ENCODE results near the gene ARIH2.

The ARIH2 gene

DNA sequence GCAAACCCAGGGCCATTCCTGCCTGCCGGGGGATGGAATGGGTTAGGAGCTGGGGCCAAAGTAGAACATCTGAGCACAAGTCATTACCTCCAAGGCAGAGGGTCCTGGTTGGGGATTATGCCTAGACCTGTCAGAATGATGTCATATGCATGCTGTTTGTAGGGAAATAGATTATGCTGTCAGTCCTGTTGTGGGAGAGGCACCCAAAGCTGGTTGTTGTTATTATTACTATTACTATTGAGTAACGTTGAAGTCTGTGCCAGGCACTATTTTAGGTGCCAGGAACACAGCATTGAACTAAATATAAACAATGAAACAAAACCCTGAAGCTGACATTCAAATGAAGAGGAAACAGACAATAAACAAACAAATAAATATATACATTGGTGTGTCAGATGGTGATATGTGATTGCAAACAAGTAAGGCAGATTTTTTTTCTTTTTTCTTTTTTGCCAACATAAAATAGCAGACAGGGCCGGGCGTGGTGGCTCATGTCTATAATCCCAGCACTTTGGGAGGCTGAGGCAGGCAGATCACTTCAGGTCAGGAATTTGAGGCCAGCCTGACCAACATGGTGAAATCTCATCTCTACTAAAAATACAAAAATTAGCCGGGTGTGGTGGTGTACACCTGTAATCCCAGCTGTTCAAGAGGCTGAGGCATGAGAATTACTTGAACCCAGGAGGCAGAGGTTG, 73.4 kb downstream of the ARIH2 start:
- Histone ChIP-seq H3K36me3 (ENCODE audit: control insufficient read depth in 1 of 2, insufficient read depth in 2 of 2, low read length in 2 of 2) (peaks cover 0 to 6% of the 10 kb centered on the region in 2 donors), H3K27me3 (ENCODE audit: low read depth, low read length) (no peaks in the 10 kb centered on the region), H3K4me3 (ENCODE audit: low read depth in 1 of 2, low read length in 2 of 2) (peak overlapping the region; percentile 89 to 97), H3K27ac (ENCODE audit: low read length) (no peak overlapping the region), H3K4me1 (ENCODE audit: control insufficient read depth in 1 of 2, insufficient read depth in 2 of 2, low read length in 2 of 2) (peaks cover 15 to 23% of the 10 kb centered on the region in 2 donors), H3K9me3 (ENCODE audit: control insufficient read depth in 1 of 2, low read length in 2 of 2) (no peaks in the 10 kb centered on the region)

DNA sequence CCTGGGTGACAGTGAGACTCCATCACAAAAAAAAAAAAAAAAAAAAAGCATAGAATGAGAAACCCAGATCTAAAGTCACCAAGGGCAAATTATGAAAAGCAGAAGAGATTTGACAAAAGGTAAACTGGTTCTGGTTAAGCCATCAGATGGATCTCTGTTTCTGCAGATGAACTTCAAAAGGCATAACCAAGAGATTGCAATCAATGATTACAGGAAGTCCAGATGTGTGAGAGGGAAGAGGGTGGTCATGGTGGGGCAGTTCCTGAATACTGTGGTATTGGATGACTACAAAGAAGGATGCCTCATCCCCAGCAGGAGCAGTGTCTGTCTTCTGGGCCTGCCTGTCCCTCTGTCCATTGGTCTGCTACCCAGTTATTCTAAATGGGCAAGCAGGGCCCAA, 75.2 kb downstream of the ARIH2 start:
- H3K9me3 ChIP-seq (ENCODE audit: control insufficient read depth in 1 of 2, low read length in 2 of 2), result no peaks in the 10 kb centered on the region
- H3K4me1 ChIP-seq (ENCODE audit: control insufficient read depth in 1 of 2, insufficient read depth in 2 of 2, low read length in 2 of 2), result peaks cover 15 to 22% of the 10 kb centered on the region in 2 donors
- peaks cover 0 to 6% of the 10 kb centered on the region in 2 donors for H3K36me3 ChIP-seq (ENCODE audit: control insufficient read depth in 1 of 2, insufficient read depth in 2 of 2, low read length in 2 of 2)
- H3K4me3 ChIP-seq (ENCODE audit: low read depth in 1 of 2, low read length in 2 of 2), result no peak overlapping the region
- no peak overlapping the region for H3K27ac ChIP-seq (ENCODE audit: low read length)
- H3K27me3 ChIP-seq (ENCODE audit: low read depth, low read length), result no peaks in the 10 kb centered on the region

DNA sequence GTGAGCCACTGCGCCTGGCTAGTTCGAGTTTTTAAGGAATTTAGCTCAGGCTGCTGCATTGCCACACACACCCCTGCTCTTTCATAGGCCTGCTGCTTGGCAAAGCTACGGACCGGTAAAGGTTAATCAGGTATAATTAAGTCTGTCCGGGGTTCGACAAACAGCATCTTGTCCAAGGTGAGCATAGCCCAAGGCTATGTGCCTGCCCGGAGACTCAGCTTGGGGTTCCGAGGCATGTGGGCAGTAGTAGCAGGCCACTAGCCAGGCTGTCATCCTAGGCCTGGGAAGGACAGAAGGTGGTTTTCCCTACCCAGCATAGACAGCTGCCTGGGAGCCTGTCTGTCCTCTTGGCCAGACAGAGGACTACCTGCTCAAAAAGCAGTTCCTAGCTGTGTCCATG, 78.0 kb downstream of the ARIH2 start:
- no peak overlapping the region for H3K27ac ChIP-seq (ENCODE audit: low read length)

DNA sequence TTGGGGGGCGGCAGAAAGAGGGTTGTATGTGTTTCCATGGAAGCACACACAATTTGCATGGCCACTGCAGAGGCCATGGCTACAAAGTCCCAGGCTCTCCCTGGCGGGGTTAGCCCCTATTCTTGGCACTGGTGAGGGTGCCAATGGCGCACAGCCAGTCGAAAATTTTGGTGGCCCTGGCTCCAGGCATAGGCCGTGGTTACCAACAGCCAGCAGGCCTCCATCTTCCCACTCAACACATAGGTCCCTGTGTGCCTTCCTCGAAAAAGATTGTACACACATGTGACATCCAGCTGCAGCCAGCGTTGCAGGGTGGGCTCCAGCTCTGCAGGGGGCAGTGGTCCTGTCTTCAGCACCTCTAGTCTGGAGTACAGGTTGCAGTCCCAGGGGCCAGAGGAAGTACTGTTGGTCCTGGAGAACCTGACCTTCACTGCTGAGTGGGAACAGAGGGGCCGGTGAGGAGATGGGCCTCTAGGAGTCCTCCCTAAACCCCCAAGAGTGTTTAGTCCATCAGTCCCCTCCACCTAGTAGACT, 78.5 kb downstream of the ARIH2 start:
- peaks cover 0 to 1% of the 10 kb centered on the region in 2 donors for H3K4me1 ChIP-seq (ENCODE audit: control insufficient read depth in 1 of 2, insufficient read depth in 2 of 2, low read length in 2 of 2)
- H3K9me3 ChIP-seq (ENCODE audit: control insufficient read depth in 1 of 2, low read length in 2 of 2), result no peaks in the 10 kb centered on the region
- no peaks in the 10 kb centered on the region for H3K27me3 ChIP-seq (ENCODE audit: low read depth, low read length)
- no peak overlapping the region for H3K27ac ChIP-seq (ENCODE audit: low read length)
- peaks cover 0 to 6% of the 10 kb centered on the region in 2 donors for H3K36me3 ChIP-seq (ENCODE audit: control insufficient read depth in 1 of 2, insufficient read depth in 2 of 2, low read length in 2 of 2)
- no peak overlapping the region for H3K4me3 ChIP-seq (ENCODE audit: low read depth in 1 of 2, low read length in 2 of 2)

More for the DNA sequence above, 78.0 kb downstream of the ARIH2 start:
- Histone ChIP-seq H3K4me1 (ENCODE audit: control insufficient read depth in 1 of 2, insufficient read depth in 2 of 2, low read length in 2 of 2) (peaks cover 4 to 7% of the 10 kb centered on the region in 2 donors), H3K9me3 (ENCODE audit: control insufficient read depth in 1 of 2, low read length in 2 of 2) (no peaks in the 10 kb centered on the region), H3K4me3 (ENCODE audit: low read depth in 1 of 2, low read length in 2 of 2) (no peak overlapping the region), H3K27me3 (ENCODE audit: low read depth, low read length) (no peaks in the 10 kb centered on the region), H3K36me3 (ENCODE audit: control insufficient read depth in 1 of 2, insufficient read depth in 2 of 2, low read length in 2 of 2) (peaks cover 0 to 6% of the 10 kb centered on the region in 2 donors)

DNA sequence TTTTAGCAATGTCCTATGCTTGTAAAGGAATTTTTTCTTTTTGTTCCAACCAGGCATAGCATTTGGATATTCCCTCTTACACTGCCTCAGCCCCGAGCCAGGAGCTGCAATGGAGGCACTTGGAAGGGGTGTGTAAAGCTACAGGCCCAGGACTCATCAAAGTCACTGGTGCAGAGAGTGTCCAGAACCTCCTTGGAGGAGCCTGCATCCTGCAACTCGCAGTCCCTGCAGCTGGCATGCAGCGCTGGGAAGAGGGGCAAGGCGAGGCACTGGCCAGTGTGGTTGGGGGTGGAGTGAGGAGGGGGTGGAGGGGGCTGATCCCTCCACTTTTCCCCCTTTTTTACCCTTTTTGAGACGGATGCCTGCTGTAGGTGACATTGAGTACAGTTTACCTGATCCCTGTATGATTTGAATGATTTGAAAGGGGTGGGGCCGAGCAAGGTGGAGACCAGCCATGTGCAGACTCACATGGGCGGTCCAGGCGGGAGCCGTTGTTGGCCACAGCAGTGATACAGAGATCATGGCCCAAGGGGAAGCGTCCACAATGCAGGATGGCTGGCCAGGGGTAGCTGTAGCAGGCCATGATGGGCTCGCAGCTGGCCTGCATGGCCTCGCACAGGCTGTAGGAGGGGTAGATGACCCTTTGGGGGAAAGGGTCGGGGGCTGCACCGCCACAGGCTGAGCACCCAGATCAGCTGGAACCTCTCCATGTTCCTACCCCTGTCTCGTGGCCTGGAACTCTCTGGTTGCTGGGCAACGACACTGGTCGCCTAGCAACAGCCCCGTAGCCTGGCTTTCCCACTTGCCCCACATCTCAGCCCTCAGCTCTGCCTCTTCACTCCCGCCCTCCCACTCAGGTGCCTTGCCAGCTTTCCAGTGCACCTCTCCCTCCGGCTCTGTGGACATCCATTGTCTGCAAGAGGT, 79.3 kb downstream of the ARIH2 start:
- no peaks in the 10 kb centered on the region for H3K4me1 ChIP-seq (ENCODE audit: control insufficient read depth in 1 of 2, insufficient read depth in 2 of 2, low read length in 2 of 2)
- no peak overlapping the region for H3K27ac ChIP-seq (ENCODE audit: low read length)
- H3K9me3 ChIP-seq (ENCODE audit: control insufficient read depth in 1 of 2, low read length in 2 of 2), result no peaks in the 10 kb centered on the region
- no peaks in the 10 kb centered on the region for H3K27me3 ChIP-seq (ENCODE audit: low read depth, low read length)
- H3K36me3 ChIP-seq (ENCODE audit: control insufficient read depth in 1 of 2, insufficient read depth in 2 of 2, low read length in 2 of 2), result peaks cover 0 to 6% of the 10 kb centered on the region in 2 donors
- no peak overlapping the region for H3K4me3 ChIP-seq (ENCODE audit: low read depth in 1 of 2, low read length in 2 of 2)

DNA sequence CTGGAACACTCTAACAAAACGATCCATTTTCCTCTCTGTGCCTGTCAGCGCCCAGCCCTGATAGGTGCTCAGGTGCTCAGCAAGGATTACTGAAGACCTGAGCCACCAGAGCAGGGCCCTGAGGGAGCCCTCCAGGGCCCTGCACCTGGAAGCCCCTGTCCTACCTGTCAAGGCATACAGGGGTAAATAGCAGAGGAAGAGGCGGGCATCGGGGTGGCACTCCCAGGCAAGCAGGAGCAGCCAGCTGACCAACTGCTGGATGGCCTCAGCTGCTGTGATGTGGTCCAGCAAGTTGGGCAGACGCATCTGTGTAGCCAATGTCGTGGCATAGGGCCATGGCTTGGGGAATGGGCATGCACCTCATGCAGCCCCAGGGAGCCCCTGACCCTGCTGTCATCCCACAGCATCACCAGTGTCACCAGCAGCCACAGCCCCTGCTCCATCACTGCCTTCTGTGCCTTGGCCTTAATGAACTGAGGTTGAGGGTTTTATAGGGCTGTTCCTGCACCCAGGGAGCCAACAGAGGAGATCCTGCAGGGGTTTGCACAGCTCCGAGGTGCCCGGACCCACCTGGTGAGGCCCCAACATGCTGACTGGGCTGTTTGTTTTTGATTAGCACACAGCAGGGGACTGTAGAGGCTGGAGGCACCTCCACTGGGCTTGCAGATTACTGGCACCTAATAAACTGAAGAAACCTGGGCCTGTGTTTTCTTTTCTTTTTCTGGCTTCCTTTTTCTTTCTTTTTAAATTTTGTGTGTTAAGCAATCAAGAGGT, 80.6 kb downstream of the ARIH2 start:
- Histone ChIP-seq H3K27me3 (ENCODE audit: low read depth, low read length) (no peaks in the 10 kb centered on the region), H3K4me1 (ENCODE audit: control insufficient read depth in 1 of 2, insufficient read depth in 2 of 2, low read length in 2 of 2) (no peaks in the 10 kb centered on the region), H3K36me3 (ENCODE audit: control insufficient read depth in 1 of 2, insufficient read depth in 2 of 2, low read length in 2 of 2) (peaks cover 0 to 3% of the 10 kb centered on the region in 2 donors), H3K9me3 (ENCODE audit: control insufficient read depth in 1 of 2, low read length in 2 of 2) (no peaks in the 10 kb centered on the region), H3K27ac (ENCODE audit: low read length) (no peak overlapping the region), H3K4me3 (ENCODE audit: low read depth in 1 of 2, low read length in 2 of 2) (no peak overlapping the region)

DNA sequence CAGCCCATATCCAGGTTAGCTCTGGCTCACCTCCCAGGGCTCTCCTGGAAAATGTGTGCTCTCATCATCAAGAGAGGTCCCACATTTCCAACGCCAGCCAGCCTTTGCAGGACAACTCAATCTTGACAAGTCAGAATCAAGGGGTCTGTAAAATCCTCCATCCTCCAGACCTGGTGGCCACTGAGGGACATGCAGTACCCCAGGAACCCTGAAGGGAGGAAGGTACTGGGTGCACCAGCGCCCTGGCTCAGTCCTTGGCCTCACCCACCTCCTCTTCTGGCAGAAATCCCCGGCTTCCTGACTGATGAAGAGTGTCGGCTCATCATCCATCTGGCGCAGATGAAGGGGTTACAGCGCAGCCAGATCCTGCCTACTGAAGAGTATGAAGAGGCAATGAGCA, 82.5 kb downstream of the ARIH2 start:
- peaks cover 0 to 3% of the 10 kb centered on the region in 2 donors for H3K4me1 ChIP-seq (ENCODE audit: control insufficient read depth in 1 of 2, insufficient read depth in 2 of 2, low read length in 2 of 2)
- H3K36me3 ChIP-seq (ENCODE audit: control insufficient read depth in 1 of 2, insufficient read depth in 2 of 2, low read length in 2 of 2), result no peaks in the 10 kb centered on the region
- H3K4me3 ChIP-seq (ENCODE audit: low read depth in 1 of 2, low read length in 2 of 2), result no peak overlapping the region

DNA sequence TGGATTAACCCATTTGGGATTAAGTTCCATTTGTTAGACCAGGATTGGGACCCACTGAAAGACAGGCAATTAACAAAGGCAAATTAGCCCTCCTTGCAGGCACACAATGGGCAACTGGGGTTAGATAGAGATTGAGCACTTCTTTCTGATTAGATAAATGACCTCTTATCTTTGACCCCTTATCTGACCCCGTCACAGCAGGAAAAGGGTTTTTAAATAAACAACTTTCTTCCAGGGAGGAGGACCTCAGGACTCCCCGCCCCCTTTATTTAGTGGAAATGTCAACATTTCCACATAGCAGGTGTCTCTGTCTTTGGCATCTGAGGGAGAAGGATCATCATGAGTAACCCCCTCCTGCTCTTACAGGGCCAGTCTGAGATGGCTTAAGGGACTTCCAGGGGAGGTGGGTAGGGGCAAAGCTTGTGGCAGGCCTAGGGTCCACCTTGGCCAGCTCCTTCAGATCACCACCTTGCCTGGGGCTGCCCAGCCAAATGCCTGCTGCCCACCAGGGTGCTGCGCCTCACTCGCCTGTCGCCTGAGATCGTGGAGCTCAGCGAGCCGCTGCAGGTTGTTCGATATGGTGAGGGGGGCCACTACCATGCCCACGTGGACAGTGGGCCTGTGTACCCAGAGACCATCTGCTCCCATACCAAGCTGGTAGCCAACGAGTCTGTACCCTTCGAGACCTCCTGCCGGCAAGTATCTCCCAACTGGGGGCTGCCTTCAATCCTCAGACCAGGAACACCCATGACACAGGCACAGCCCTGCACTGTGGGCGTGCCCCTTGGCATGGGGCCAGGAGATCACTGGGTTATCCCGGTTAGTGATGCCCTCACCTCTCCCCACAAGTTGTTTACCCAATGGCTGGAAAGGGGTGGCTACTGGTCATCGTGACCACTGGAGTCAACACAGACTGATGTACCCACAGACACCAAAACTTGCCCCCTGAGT, 86.0 kb downstream of the ARIH2 start:
- Histone ChIP-seq H3K9me3 (ENCODE audit: control insufficient read depth in 1 of 2, low read length in 2 of 2) (no peaks in the 10 kb centered on the region), H3K36me3 (ENCODE audit: control insufficient read depth in 1 of 2, insufficient read depth in 2 of 2, low read length in 2 of 2) (no peaks in the 10 kb centered on the region), H3K4me3 (ENCODE audit: low read depth in 1 of 2, low read length in 2 of 2) (no peak overlapping the region), H3K27me3 (ENCODE audit: low read depth, low read length) (no peaks in the 10 kb centered on the region), H3K27ac (ENCODE audit: low read length) (no peak overlapping the region), H3K4me1 (ENCODE audit: control insufficient read depth in 1 of 2, insufficient read depth in 2 of 2, low read length in 2 of 2) (peaks cover 0 to 21% of the 10 kb centered on the region in 2 donors)

More for the DNA sequence above, 82.5 kb downstream of the ARIH2 start:
- H3K27ac ChIP-seq (ENCODE audit: low read length), result no peak overlapping the region
- no peaks in the 10 kb centered on the region for H3K9me3 ChIP-seq (ENCODE audit: control insufficient read depth in 1 of 2, low read length in 2 of 2)
- no peaks in the 10 kb centered on the region for H3K27me3 ChIP-seq (ENCODE audit: low read depth, low read length)

DNA sequence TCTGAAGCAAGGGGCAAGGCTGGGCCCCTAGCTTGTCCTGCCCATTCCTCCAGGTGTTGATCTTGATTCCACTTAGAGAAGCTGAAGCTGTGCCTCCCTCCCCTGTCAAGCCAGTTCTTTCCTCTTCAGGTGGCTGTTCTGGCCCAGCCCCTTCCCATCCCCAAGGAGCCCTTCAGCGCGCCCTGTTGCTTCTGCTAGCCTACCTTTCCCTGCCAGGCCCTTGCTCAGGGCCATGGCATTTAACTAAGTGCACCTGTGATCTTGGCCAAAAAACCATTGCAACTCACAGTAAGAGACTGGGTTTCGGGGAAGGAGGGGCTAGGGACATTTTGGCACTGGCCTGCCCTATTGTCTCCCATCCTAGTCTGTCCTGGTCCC, 86.7 kb downstream of the ARIH2 start:
- Histone ChIP-seq H3K4me3 (ENCODE audit: low read depth in 1 of 2, low read length in 2 of 2) (no peak overlapping the region), H3K27me3 (ENCODE audit: low read depth, low read length) (no peaks in the 10 kb centered on the region), H3K36me3 (ENCODE audit: control insufficient read depth in 1 of 2, insufficient read depth in 2 of 2, low read length in 2 of 2) (no peaks in the 10 kb centered on the region), H3K4me1 (ENCODE audit: control insufficient read depth in 1 of 2, insufficient read depth in 2 of 2, low read length in 2 of 2) (peaks cover 0 to 21% of the 10 kb centered on the region in 2 donors), H3K9me3 (ENCODE audit: control insufficient read depth in 1 of 2, low read length in 2 of 2) (no peaks in the 10 kb centered on the region), H3K27ac (ENCODE audit: low read length) (no peak overlapping the region)

DNA sequence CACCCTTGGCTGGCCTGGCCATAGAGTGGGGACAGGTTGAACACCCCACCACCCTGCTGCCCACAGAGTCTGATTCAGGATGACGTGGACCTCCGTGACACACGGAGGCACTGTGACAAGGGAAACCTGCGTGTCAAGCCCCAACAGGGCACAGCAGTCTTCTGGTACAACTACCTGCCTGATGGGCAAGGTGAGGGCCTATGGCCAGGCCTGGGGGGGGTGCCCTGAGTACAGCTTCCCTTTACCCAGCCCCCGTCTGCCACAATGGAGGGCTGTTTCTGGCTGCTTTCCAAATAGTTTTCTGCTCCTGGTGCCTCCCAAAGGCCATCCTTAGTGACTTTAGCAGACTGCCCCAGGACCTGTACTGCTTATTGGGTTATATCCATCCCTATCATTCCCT, 87.4 kb downstream of the ARIH2 start:
- Histone ChIP-seq H3K9me3 (ENCODE audit: control insufficient read depth in 1 of 2, low read length in 2 of 2) (no peaks in the 10 kb centered on the region), H3K4me1 (ENCODE audit: control insufficient read depth in 1 of 2, insufficient read depth in 2 of 2, low read length in 2 of 2) (peaks cover 0 to 21% of the 10 kb centered on the region in 2 donors), H3K36me3 (ENCODE audit: control insufficient read depth in 1 of 2, insufficient read depth in 2 of 2, low read length in 2 of 2) (no peaks in the 10 kb centered on the region), H3K27ac (ENCODE audit: low read length) (no peak overlapping the region), H3K27me3 (ENCODE audit: low read depth, low read length) (no peaks in the 10 kb centered on the region), H3K4me3 (ENCODE audit: low read depth in 1 of 2, low read length in 2 of 2) (peak overlapping the region; percentile 77 to 87)
